Osteoblast (primary cell): ENCODE results near the gene DDX56. TPM values are rescaled to one million over a fixed set of nuclear protein-coding genes. Genes with fewer than 3 reads are reported as not detected.

Source experiments
- DNase-seq: peaks from one replicate; pipeline ENCODE4 v3.0.0; 2011; ENCODE audit warnings: low spot score, mixed read lengths; ENCODE audit not compliant: insufficient read length; ENCODE audit errors: missing footprints
- H2AFZ ChIP-seq: 2 replicates; pipeline ENCODE4 v1.6.0; 2011; ENCODE audit warnings: mild to moderate bottlenecking, low read length
- H3K27ac ChIP-seq: 2 replicates; pipeline ENCODE4 v1.5.1; 2011; ENCODE audit warnings: mild to moderate bottlenecking, low read depth, low read length, moderate library complexity
- H3K27me3 ChIP-seq: 2 replicates; pipeline ENCODE4 v1.6.0; 2012; ENCODE audit warnings: mild to moderate bottlenecking, control low read depth, inconsistent platforms, low read length, moderate library complexity; ENCODE audit not compliant: insufficient read depth
- H3K36me3 ChIP-seq: 2 replicates; pipeline ENCODE4 v1.5.1; 2011; ENCODE audit warnings: mild to moderate bottlenecking, low read length, control low read depth, moderate library complexity; ENCODE audit not compliant: insufficient read depth
- H3K4me1 ChIP-seq: 2 replicates; pipeline ENCODE4 v1.5.1; 2011; ENCODE audit warnings: mild to moderate bottlenecking, low read length, control low read depth, moderate library complexity; ENCODE audit not compliant: insufficient read depth
- H3K4me2 ChIP-seq: 2 replicates; pipeline ENCODE4 v1.6.0; 2011; ENCODE audit warnings: mild to moderate bottlenecking, low read length; ENCODE audit not compliant: insufficient read depth
- H3K4me3 ChIP-seq: fragments of 200-600 bp; sonication (generic); 3 replicates; pipeline ENCODE4 v1.5.1; 2012; ENCODE audit warnings: mild to moderate bottlenecking, low read length, inconsistent platforms; ENCODE audit not compliant: insufficient read depth
- H3K79me2 ChIP-seq: 2 replicates; pipeline ENCODE4 v1.6.0; 2012; ENCODE audit warnings: mild to moderate bottlenecking, low read length, control low read depth, inconsistent platforms; ENCODE audit not compliant: insufficient read depth
- H3K9me3 ChIP-seq: 2 replicates; pipeline ENCODE4 v1.5.1; 2011; ENCODE audit warnings: low read depth, low read length, control low read depth
- H4K20me1 ChIP-seq: 2 replicates; pipeline ENCODE4 v1.6.0; 2012; ENCODE audit warnings: mild to moderate bottlenecking, low read length, control low read depth; ENCODE audit not compliant: insufficient read depth
- CTCF ChIP-seq: IDR thresholded peaks from 2 replicates; pipeline ENCODE4 v1.5.1; 2011; ENCODE audit warnings: mild to moderate bottlenecking, low read depth, low read length, moderate library complexity; ENCODE audit errors: extremely low read depth
- total RNA-seq: library from RNA; depleted of rRNA; stranded (reverse); fragments of >200 nt; gene quantifications from 2 replicates; pipeline ENCODE4 v1.2.3, GENCODE V29; 2012

DDX56 gene
- total RNA-seq, 1 donor = 34.7 TPM

GRCh38 chr7:44583146-44583865 is 9.6 kb upstream of the DDX56 start:
- H3K36me3 ChIP-seq = peaks cover 22% of the 10 kb centered on the region
- peak overlapping the region; percentile 83 for H2AFZ ChIP-seq
- peak overlapping the region; percentile 82 for H3K4me2 ChIP-seq
- no peak for DNase-seq
- no peaks in the 10 kb centered on the region for H3K27me3 ChIP-seq
- peaks cover 10% of the 10 kb centered on the region for H3K4me1 ChIP-seq
- H3K79me2 ChIP-seq = peaks cover 32% of the 10 kb centered on the region
- peak overlapping the region; percentile 86 for H3K27ac ChIP-seq
- peaks cover 4% of the 10 kb centered on the region for H4K20me1 ChIP-seq
- TF ChIP-seq CTCF = no peak
- peak overlapping the region; percentile 97 for H3K4me3 ChIP-seq
- no peaks in the 10 kb centered on the region for H3K9me3 ChIP-seq

GRCh38 chr7:44581879-44582603 is 8.3 kb upstream of the DDX56 start, which contains the start of gene TMED4:
TMED4 (minus strand) TSS chr7:44582231; CDS start chr7:44582206, 25 bp downstream.
- peak within 1 kb of the TSS; percentile 97 for H3K4me3 ChIP-seq
- peak within 1 kb of the TSS; percentile 86 for H3K27ac ChIP-seq
- peaks cover 32% of the 10 kb centered on the region for H3K79me2 ChIP-seq
- no peaks in the 10 kb centered on the region for H3K9me3 ChIP-seq
- H2AFZ ChIP-seq = peak within 1 kb of the TSS; percentile 96
- H3K4me1 ChIP-seq = peaks cover 10% of the 10 kb centered on the region
- H4K20me1 ChIP-seq = peaks cover 4% of the 10 kb centered on the region
- no peak for TF ChIP-seq CTCF
- peaks cover 27% of the 10 kb centered on the region for H3K36me3 ChIP-seq
- peak; percentile 99 for DNase-seq
- H3K27me3 ChIP-seq = no peaks in the 10 kb centered on the region
- H3K4me2 ChIP-seq = peak within 1 kb of the TSS; percentile 82

GRCh38 chr7:44580945-44581878 is 7.5 kb upstream of the DDX56 start:
- Histone ChIP-seq H2AFZ (peak overlapping the region; percentile 96), H3K9me3 (no peaks in the 10 kb centered on the region), H3K4me3 (peak overlapping the region; percentile 97), H3K36me3 (peaks cover 29% of the 10 kb centered on the region), H3K79me2 (peaks cover 32% of the 10 kb centered on the region), H4K20me1 (peaks cover 4% of the 10 kb centered on the region), H3K4me1 (peaks cover 10% of the 10 kb centered on the region), H3K4me2 (peak overlapping the region; percentile 82), H3K27me3 (no peaks in the 10 kb centered on the region), H3K27ac (peak overlapping the region; percentile 86)
- DNase-seq = peak; percentile 75
- TF ChIP-seq CTCF = no peak
